Endothelial cell of umbilical vein (primary cell): ENCODE measurements around the gene SRRD. TPM values are rescaled to one million over a fixed set of nuclear protein-coding genes. Genes with fewer than 3 reads are reported as not detected.

Source experiments
- BruUV-seq: library from RNA; stranded (reverse); fragments of 400-500 nt; replicated peaks from 2 replicates; lab custom pipeline; 2021; lab: Mats Ljungman, UMichigan
- CTCF ChIA-PET: fragments of 300-600, 350-600 bp; sonication (Branson Sonifier 250); formaldehyde crosslinking; loops from one replicate; lab custom pipeline; 2021; ENCODE audit warnings: antibody characterized with exemption, inconsistent platforms; lab: Charles Lee
- POLR2A ChIA-PET: fragments of 300-600, 350-600 bp; sonication (Branson Sonifier 250); formaldehyde crosslinking; loops from one replicate; lab custom pipeline; 2021; ENCODE audit warnings: antibody characterized with exemption, inconsistent platforms; lab: Charles Lee
- DNase-seq: peaks from one replicate; pipeline ENCODE4 v3.0.0-alpha.2; 2011; ENCODE audit warnings: low read depth, low spot score
- FAIRE-seq: peaks from 2 replicates; lab custom pipeline; 2011; peaks lifted over from hg19 to GRCh38; lab: Jason Lieb, UNC
- H2AFZ ChIP-seq: 2 replicates; pipeline ENCODE4 v1.6.0; 2012; ENCODE audit warnings: low read depth, low read length, control low read depth, inconsistent platforms
- H3K27ac ChIP-seq: 2 replicates; pipeline ENCODE4 v1.5.1; 2011; ENCODE audit warnings: low read depth, mild to moderate bottlenecking, control low read depth, low read length, moderate library complexity; ENCODE audit not compliant: insufficient read depth
- H3K27me3 ChIP-seq, 2 experiments: 2 replicates each; pipeline versions ENCODE4 v1.6.0 to v1.6.1; 2011; ENCODE audit warnings: low read length in 2 of 2, mixed read lengths in 1 of 2; ENCODE audit not compliant: control insufficient read depth in 2 of 2, insufficient read depth in 2 of 2
- H3K36me3 ChIP-seq, 2 experiments: 2 replicates in 1 of 2; 3 replicates in 1 of 2; pipeline ENCODE4 v1.5.1; 2011; ENCODE audit warnings: low read length in 2 of 2, mild to moderate bottlenecking in 1 of 2, moderate library complexity in 1 of 2; ENCODE audit not compliant: control insufficient read depth in 2 of 2, insufficient read depth in 2 of 2; ENCODE audit errors: extremely low read depth in 1 of 2
- H3K4me1 ChIP-seq: 3 replicates; pipeline ENCODE4 v1.5.1; 2011; ENCODE audit warnings: mild to moderate bottlenecking, low read length; ENCODE audit not compliant: control insufficient read depth, insufficient read depth; ENCODE audit errors: extremely low read depth
- H3K4me2 ChIP-seq: 2 replicates; pipeline ENCODE4 v1.6.1; 2011; ENCODE audit warnings: low read length, control low read depth, mixed read lengths; ENCODE audit not compliant: insufficient read depth
- H3K4me3 ChIP-seq, 3 experiments: fragments of 200-600 bp in 1 of 3; sonication (generic), shearing (Covaris generic) in 1 of 3; replicated peaks in 1 of 3; 2 replicates each; pipeline ENCODE4 v1.5.1; 2011 to 2016; ENCODE audit warnings: control low read depth in 3 of 3, low read length in 3 of 3, mild to moderate bottlenecking in 2 of 3, inconsistent platforms in 1 of 3, low read depth in 1 of 3, moderate library complexity in 1 of 3; ENCODE audit not compliant: insufficient read depth in 1 of 3
- H3K79me2 ChIP-seq: 2 replicates; pipeline ENCODE4 v1.6.0; 2012; ENCODE audit warnings: low read length, inconsistent platforms; ENCODE audit not compliant: control insufficient read depth, insufficient read depth
- H3K9ac ChIP-seq: replicated peaks from 2 replicates; pipeline ENCODE3; 2011; ENCODE audit warnings: low read length, control low read depth; ENCODE audit not compliant: insufficient read depth; ENCODE audit errors: extremely low read depth
- H3K9me1 ChIP-seq: replicated peaks from 3 replicates; pipeline ENCODE4 v1.6.0; 2011; ENCODE audit warnings: mild to moderate bottlenecking, low read length; ENCODE audit not compliant: control insufficient read depth, insufficient read depth; ENCODE audit errors: extremely low read depth
- H3K9me3 ChIP-seq: replicated peaks from 2 replicates; pipeline ENCODE4 v1.5.1; 2012; ENCODE audit warnings: low read length, inconsistent platforms; ENCODE audit not compliant: control insufficient read depth, insufficient read depth
- H4K20me1 ChIP-seq: replicated peaks from 2 replicates; pipeline ENCODE3; 2011; ENCODE audit warnings: mild to moderate bottlenecking, low read length; ENCODE audit not compliant: control insufficient read depth, insufficient read depth; ENCODE audit errors: extremely low read depth
- CTCF ChIP-seq, 2 donors: IDR thresholded peaks; 1 replicate in 1 of 2; 2 replicates in 1 of 2; pipeline ENCODE4 v1.5.1; 2011; ENCODE audit warnings: low read length in 2 of 2, mild to moderate bottlenecking in 2 of 2, moderate library complexity in 2 of 2, control low read depth in 1 of 2, inconsistent platforms in 1 of 2, low read depth in 1 of 2; ENCODE audit not compliant: insufficient read depth in 1 of 2; ENCODE audit errors: extremely low read depth in 1 of 2
- EZH2 ChIP-seq: IDR thresholded peaks from 2 replicates; pipeline ENCODE4 v1.6.1; 2012; ENCODE audit warnings: borderline replicate concordance, low read depth, mild to moderate bottlenecking, moderate library complexity, low read length, inconsistent platforms; ENCODE audit not compliant: severe bottlenecking
- FOS ChIP-seq: IDR thresholded peaks from 2 replicates; pipeline ENCODE4 v1.6.1; 2011; ENCODE audit warnings: mild to moderate bottlenecking, low read length, moderate library complexity, borderline replicate concordance; ENCODE audit not compliant: insufficient read depth
- GATA2 ChIP-seq: IDR thresholded peaks from 2 replicates; pipeline ENCODE4 v1.7.0; 2011; ENCODE audit warnings: low read depth, mild to moderate bottlenecking, moderate library complexity, mixed read lengths, low read length; ENCODE audit not compliant: insufficient read length, insufficient read depth
- JUN ChIP-seq: IDR thresholded peaks from 2 replicates; pipeline ENCODE4 v1.6.1; 2011; ENCODE audit warnings: borderline replicate concordance, low read depth; ENCODE audit not compliant: insufficient read length, insufficient read depth
- MAX ChIP-seq: IDR thresholded peaks from 2 replicates; pipeline ENCODE4 v1.6.1; 2011; ENCODE audit not compliant: insufficient read depth, insufficient read length
- MYC ChIP-seq: IDR thresholded peaks from one replicate; pipeline ENCODE4 v1.6.1; 2011; ENCODE audit warnings: mild to moderate bottlenecking, low read depth, low read length
- POLR2A ChIP-seq: IDR thresholded peaks from 2 replicates; pipeline ENCODE4 v1.6.1; 2012; ENCODE audit warnings: low read depth, mild to moderate bottlenecking, control low read depth, low read length
- POLR2AphosphoS5 ChIP-seq: IDR thresholded peaks from 2 replicates; pipeline ENCODE4 v1.6.1; 2012; ENCODE audit warnings: low read depth, mild to moderate bottlenecking, control low read depth, low read length, moderate library complexity; ENCODE audit not compliant: insufficient read depth
- dilution Hi-C: fragments of 300-500 bp; cut with MboI; formaldehyde crosslinking; loops from one replicate; pipeline ENCODE4 v1.15.0; 2019; ENCODE audit warnings: low sequenced_read_pairs; ENCODE audit not compliant: extremely low pct_ligation_motif_present
- intact Hi-C: fragments of 100-400 bp; cut with micrococcal nuclease; formaldehyde crosslinking; loops from one replicate; pipeline ENCODE4 v1.10.0; 2022
- polyA plus RNA-seq, 4 experiments: library from polyadenylated mRNA; depleted of rRNA in 3 of 4; stranded (reverse) in 3 of 4; unstranded in 1 of 4; fragments of >200 nt; gene quantifications; 2 replicates each; pipeline versions ENCODE4 v1.2.1 to v1.2.3, GENCODE V29; 2011 to 2012; ENCODE audit warnings: missing spikeins in 1 of 4
- total RNA-seq: library from RNA; stranded (reverse); gene quantifications from 2 replicates; pipeline ENCODE4 v1.2.3, GENCODE V29; 2021

SRRD gene
- total and polyA plus RNA-seq, 2 donors (not counting 3 experiments of a cell fraction or from before 2014, with no cell fraction given): 23.4 to 24.2 TPM

GRCh38 chr22:26487996-26488395 lies 4.3 kb downstream of the SRRD start:
- dilution Hi-C loops (no loop called here), intact Hi-C loops (loop anchor here (5.0 kb wide), 1 partner anchor 1366 kb away; no protein-coding TSS in a partner anchor)
- Histone ChIP-seq H3K36me3 (peaks cover 18 to 26% of the 10 kb centered on the region in 2 experiments), H3K4me2 (no peak overlapping the region), H3K9me3 (no peaks in the 10 kb centered on the region), H3K9me1 (no peaks in the 10 kb centered on the region), H3K4me3 (no peak overlapping the region), H2AFZ (no peak overlapping the region), H3K27me3 (no peaks in the 10 kb centered on the region), H3K79me2 (peaks cover 34% of the 10 kb centered on the region), H3K27ac (no peak overlapping the region), H3K4me1 (peaks cover 18% of the 10 kb centered on the region), H3K9ac (no peak overlapping the region), H4K20me1 (no peaks in the 10 kb centered on the region)
- no peak for FAIRE-seq
- TF ChIP-seq POLR2AphosphoS5: no peak
- TF ChIP-seq JUN: no peak
- TF ChIP-seq CTCF (IDR thresholded peaks at IDR 0.05; ENCODE audit: extremely low read depth in 1 of 2, insufficient read depth in 1 of 2, low read depth in 1 of 2, low read length in 2 of 2): no peak
- no peak for TF ChIP-seq MAX
- TF ChIP-seq MYC: no peak
- TF ChIP-seq FOS: no peak
- TF ChIP-seq GATA2: no peak
- no peak for TF ChIP-seq EZH2
- TF ChIP-seq POLR2A: no peak
- ChIA-PET CTCF (no interaction called here), POLR2A (no interaction called here)
- no TSS peak for BruUV-seq
- DNase-seq: no peak
